Measurements from ENCODE around the gene GGA1.

GGA1 gene

GRCh38 chr22:37609240-37610152 lies 862 bp downstream of the GGA1 start:
- DNase-seq: peak in 1 of 2 donors; percentile 10

GRCh38 chr22:37610153-37610475 lies 1.5 kb downstream of the GGA1 start:
- peak; percentile 42 to 44 for DNase-seq

GRCh38 chr22:37610480-37611129 lies 2.0 kb downstream of the GGA1 start:
- peak; percentile 96 to 97 for DNase-seq

- peak; percentile 62 to 70 for DNase-seq
Observed at GRCh38 chr22:37611207-37611606, 2.6 kb downstream of the GGA1 start.

GRCh38 chr22:37616201-37617083 lies 7.8 kb downstream of the GGA1 start:
- DNase-seq: peak; percentile 55 to 76

- DNase-seq: no peak
Observed at GRCh38 chr22:37617431-37617830, 8.8 kb downstream of the GGA1 start.

- no peak for DNase-seq
Observed at GRCh38 chr22:37618072-37618656, 9.5 kb downstream of the GGA1 start.

- DNase-seq: no peak
Observed at GRCh38 chr22:37618674-37619073, 10.0 kb downstream of the GGA1 start.

GRCh38 chr22:37619991-37620390 lies 11.4 kb downstream of the GGA1 start:
- no peak for DNase-seq

- no peak for DNase-seq
Observed at GRCh38 chr22:37621352-37621860, 12.8 kb downstream of the GGA1 start.

GRCh38 chr22:37623075-37624016 lies 14.7 kb downstream of the GGA1 start:
- DNase-seq: peak; percentile 50 to 59

- no peak for DNase-seq
Observed at GRCh38 chr22:37624017-37624365, 15.4 kb downstream of the GGA1 start.

GRCh38 chr22:37624876-37625275 lies 16.2 kb downstream of the GGA1 start:
- no peak for DNase-seq

- no peak for DNase-seq
Observed at GRCh38 chr22:37625737-37626136, 17.1 kb downstream of the GGA1 start.

- no peak for DNase-seq
Observed at GRCh38 chr22:37626144-37626543, 17.5 kb downstream of the GGA1 start.

- no peak for DNase-seq
Observed at GRCh38 chr22:37626556-37627075, 18.0 kb downstream of the GGA1 start.

GRCh38 chr22:37627121-37627520 lies 18.5 kb downstream of the GGA1 start:
- peak; percentile 24 to 48 for DNase-seq

- DNase-seq: peak; percentile 40 to 54
Observed at GRCh38 chr22:37627545-37627944, 18.9 kb downstream of the GGA1 start.

GRCh38 chr22:37628830-37629229 lies 20.2 kb downstream of the GGA1 start:
- DNase-seq: no peak

- no peak for DNase-seq
Observed at GRCh38 chr22:37629928-37630327, 21.3 kb downstream of the GGA1 start.

GRCh38 chr22:37630839-37631435 lies 22.3 kb downstream of the GGA1 start:
- DNase-seq: no peak
